ENCODE data around the gene MEPCE.

Gene MEPCE

GRCh38 chr7:100406767-100407166 lies 22.9 kb upstream of the MEPCE start:
- ChIA-PET CTCF (interaction anchor here (0.6 to 1.3 kb wide), 6 partner anchors 9 to 300 kb away, joined by 3 to 7 read pairs (median 4); no protein-coding TSS in a partner anchor), POLR2A (ENCODE audit: low non-redundant PET) (no interaction called here)
- no peak for TF ChIP-seq CTCF (conservative IDR thresholded peaks at IDR 0.05; ENCODE audit: low read depth)
- DNase-seq (ENCODE audit: low spot score), result no peak
- H3K27ac ChIP-seq, result no peak overlapping the region

GRCh38 chr7:100407285-100408180 lies 22.1 kb upstream of the MEPCE start:
- peak; percentile 78 for DNase-seq (ENCODE audit: low spot score)
- ChIA-PET POLR2A (ENCODE audit: low non-redundant PET) (no interaction called here), CTCF (interaction anchor here (0.6 to 1.3 kb wide), 16 partner anchors 9 to 301 kb away, joined by 3 to 7 read pairs (median 4); no protein-coding TSS in a partner anchor)
- TF ChIP-seq CTCF (conservative IDR thresholded peaks at IDR 0.05; ENCODE audit: low read depth), result peak; percentile 84
- no peak overlapping the region for H3K27ac ChIP-seq

- CTCF ChIA-PET, result no interaction called here
- no peak for TF ChIP-seq CTCF (conservative IDR thresholded peaks at IDR 0.05; ENCODE audit: low read depth)
- POLR2A ChIA-PET (ENCODE audit: low non-redundant PET), result no interaction called here
- no peak for DNase-seq (ENCODE audit: low spot score)
- H3K27ac ChIP-seq, result no peak overlapping the region
Measured at GRCh38 chr7:100411101-100411500, 18.5 kb upstream of the MEPCE start.

- no peak for TF ChIP-seq CTCF (conservative IDR thresholded peaks at IDR 0.05; ENCODE audit: low read depth)
- no peak overlapping the region for H3K27ac ChIP-seq
- no peak for DNase-seq (ENCODE audit: low spot score)
- CTCF ChIA-PET, result no interaction called here
- POLR2A ChIA-PET (ENCODE audit: low non-redundant PET), result no interaction called here
Measured at GRCh38 chr7:100413346-100413745, 16.3 kb upstream of the MEPCE start.

- CTCF ChIA-PET, result no interaction called here
- DNase-seq (ENCODE audit: low spot score), result no peak
- POLR2A ChIA-PET (ENCODE audit: low non-redundant PET), result no interaction called here
- no peak overlapping the region for H3K27ac ChIP-seq
- TF ChIP-seq CTCF (conservative IDR thresholded peaks at IDR 0.05; ENCODE audit: low read depth), result no peak
Measured at GRCh38 chr7:100413889-100414288, 15.7 kb upstream of the MEPCE start.

- ChIA-PET CTCF (no interaction called here), POLR2A (ENCODE audit: low non-redundant PET) (no interaction called here)
- DNase-seq (ENCODE audit: low spot score), result no peak
- TF ChIP-seq CTCF (conservative IDR thresholded peaks at IDR 0.05; ENCODE audit: low read depth), result no peak
- H3K27ac ChIP-seq, result no peak overlapping the region
Measured at GRCh38 chr7:100415448-100415847, 14.2 kb upstream of the MEPCE start.

All from RWPE1 (cell line).